Pancreas (tissue), 10 donors: ENCODE measurements around the gene KLHL12. TPM values are rescaled to one million over a fixed set of nuclear protein-coding genes. Genes with fewer than 3 reads are reported as not detected.

Experiments
- ATAC-seq, 4 donors: fragments of 200-7000 bp; cut with Tn5 transposase; one replicate each; pipeline versions ENCODE4 v1.8.0 to v1.9.1; 2020; ENCODE audit warnings: mild to moderate bottlenecking in 4 of 4, moderate library complexity in 4 of 4
- DNase-seq, 6 donors: peaks; one replicate each; pipeline ENCODE4 v3.0.0-alpha.2; 2020
- FAIRE-seq: peaks from 2 replicates; lab custom pipeline; 2012; peaks lifted over from hg19 to GRCh38; lab: Jason Lieb, UNC
- H3K27ac ChIP-seq, 4 donors: fragments of 200-600 bp; sonication (generic); 1 replicate in 3 of 4; 2 replicates in 1 of 4; pipeline versions ENCODE4 v1.5.0 to v1.8.0; 2020
- H3K27me3 ChIP-seq, 4 donors: fragments of 200-600 bp; one replicate each; pipeline ENCODE4 v1.8.0; 2021
- H3K36me3 ChIP-seq, 3 donors: fragments of 200-600 bp; sonication (generic) in 1 of 3; one replicate each; pipeline versions ENCODE4 v1.5.0 to v1.8.0; 2020 to 2021
- H3K4me1 ChIP-seq, 3 donors: fragments of 200-600 bp; one replicate each; pipeline ENCODE4 v1.8.0; 2021
- H3K4me3 ChIP-seq, 4 donors: fragments of 200-600 bp; sonication (generic) in 2 of 4; one replicate each; pipeline versions ENCODE4 v1.5.0 to v1.8.0; 2020 to 2021
- H3K9me3 ChIP-seq, 4 donors: fragments of 200-600 bp; one replicate each; pipeline ENCODE4 v1.8.0; 2021
- WGBS, 2 donors: extraction: QIAGEN DNeasy Blood & Tissue Kit; methylation state at CpG; one replicate each; pipeline ENCODE4 v1.1.7; 2013; 5-methylcytosine and 5-hydroxymethylcytosine counted together
- intact Hi-C, 3 donors: fragments of 100-400 bp; cut with DNase I; formaldehyde crosslinking; loops; one replicate each; pipeline versions ENCODE4 v1.11.1 to v1.14.2; 2022
- polyA plus RNA-seq, 2 donors: library from polyadenylated mRNA; stranded (reverse); fragments of 200-250 nt; gene quantifications; one replicate each; pipeline ENCODE4 v1.2.3, GENCODE V29; 2013
- total RNA-seq, 6 donors: library from RNA; stranded (reverse); fragmentation: NEBNext Ultra II Directional in 4 of 6; extraction: Animal tissue kit (Norgen Biotek cat#: 25700) in 4 of 6; gene quantifications; one replicate each; pipeline versions ENCODE4 v1.2.1 to v1.2.4, GENCODE V29; 2021 to 2023
- TF ChIP-seq, protein P1 (sequence below), 4 donors: fragments of 200-600 bp; sonication (generic) in 3 of 4; IDR thresholded peaks; one replicate each; pipeline versions ENCODE4 v1.5.0 to v1.8.0; 2021; ENCODE audit warnings: antibody characterized with exemption in 4 of 4
- donor health status: healthy with polysubstance abuse.
- donor health status: DM: no; HTN: no; CAD: no; lungs with moderate emphysema.
- donor health status: DM: no; HTN: no; CAD: no.
- donor health status: control.
- donor health status: control.
- donor health status: Bipolar disorder and iron deficiency.
- donor health status: DM: yes; HTN: yes; CAD: no.
- donor health status: DM: no; HTN: no; CAD: no.
- donor health status: DM: no; HTN: no; CAD: no.
- donor health status: DM: yes; HTN: yes; CAD: no.

Gene KLHL12
- 10 to 100 TPM; 10.2 to 17.8 (median 11.7) TPM for total RNA-seq
- 10 to 100 TPM in 1 of 2 donors, 1 to 10 TPM in 1; 8.2 to 13.4 TPM for polyA plus RNA-seq

GRCh38 chr1:202926581-202927491, at the start of gene KLHL12:
Gene KLHL12 (minus strand): TSS chr1:202927234. CDS start chr1:202925162, 2,072 bp downstream.
- ATAC-seq: peak; percentile 96 to 99 (median 98)
- peak within 1 kb of the TSS; percentile 92 to 97 (median 94) for H3K27ac ChIP-seq
- DNase-seq: peak; percentile 95 to 99 (median 97)
- WGBS, 2 donors: 0 to 1% methylated on average over 47 to 57 of the region's 57 CpGs
- H3K9me3 ChIP-seq: no peaks in the 10 kb centered on the region
- TF ChIP-seq, protein P1, sequence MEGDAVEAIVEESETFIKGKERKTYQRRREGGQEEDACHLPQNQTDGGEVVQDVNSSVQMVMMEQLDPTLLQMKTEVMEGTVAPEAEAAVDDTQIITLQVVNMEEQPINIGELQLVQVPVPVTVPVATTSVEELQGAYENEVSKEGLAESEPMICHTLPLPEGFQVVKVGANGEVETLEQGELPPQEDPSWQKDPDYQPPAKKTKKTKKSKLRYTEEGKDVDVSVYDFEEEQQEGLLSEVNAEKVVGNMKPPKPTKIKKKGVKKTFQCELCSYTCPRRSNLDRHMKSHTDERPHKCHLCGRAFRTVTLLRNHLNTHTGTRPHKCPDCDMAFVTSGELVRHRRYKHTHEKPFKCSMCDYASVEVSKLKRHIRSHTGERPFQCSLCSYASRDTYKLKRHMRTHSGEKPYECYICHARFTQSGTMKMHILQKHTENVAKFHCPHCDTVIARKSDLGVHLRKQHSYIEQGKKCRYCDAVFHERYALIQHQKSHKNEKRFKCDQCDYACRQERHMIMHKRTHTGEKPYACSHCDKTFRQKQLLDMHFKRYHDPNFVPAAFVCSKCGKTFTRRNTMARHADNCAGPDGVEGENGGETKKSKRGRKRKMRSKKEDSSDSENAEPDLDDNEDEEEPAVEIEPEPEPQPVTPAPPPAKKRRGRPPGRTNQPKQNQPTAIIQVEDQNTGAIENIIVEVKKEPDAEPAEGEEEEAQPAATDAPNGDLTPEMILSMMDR (IDR thresholded peaks at IDR 0.05): peak; percentile 13 to 34 (median 24)
- peak within 1 kb of the TSS; percentile 53 to 91 (median 62) for H3K4me3 ChIP-seq
- no peak for FAIRE-seq
- intact Hi-C loops: no loop called here
- H3K36me3 ChIP-seq: peaks cover 0 to 5% (median 0%) of the 10 kb centered on the region in 3 donors
- H3K27me3 ChIP-seq: no peaks in the 10 kb centered on the region
- H3K4me1 ChIP-seq: peaks cover 0 to 10% (median 8%) of the 10 kb centered on the region in 3 donors

GRCh38 chr1:202976633-202977032, 49.6 kb upstream of the KLHL12 start:
- ATAC-seq: no peak
- no peak overlapping the region for H3K4me3 ChIP-seq
- no peak overlapping the region for H3K27ac ChIP-seq
- 6 to 9% methylated on average over 3 of the region's 3 CpGs for WGBS, 2 donors
- no peak for DNase-seq
- H3K36me3 ChIP-seq: no peaks in the 10 kb centered on the region
- no peaks in the 10 kb centered on the region for H3K9me3 ChIP-seq
- intact Hi-C loops: no loop called here
- H3K4me1 ChIP-seq: no peaks in the 10 kb centered on the region
- H3K27me3 ChIP-seq: no peaks in the 10 kb centered on the region
- TF ChIP-seq, protein P1 (IDR thresholded peaks at IDR 0.05): no peak
- FAIRE-seq: no peak

DNA sequence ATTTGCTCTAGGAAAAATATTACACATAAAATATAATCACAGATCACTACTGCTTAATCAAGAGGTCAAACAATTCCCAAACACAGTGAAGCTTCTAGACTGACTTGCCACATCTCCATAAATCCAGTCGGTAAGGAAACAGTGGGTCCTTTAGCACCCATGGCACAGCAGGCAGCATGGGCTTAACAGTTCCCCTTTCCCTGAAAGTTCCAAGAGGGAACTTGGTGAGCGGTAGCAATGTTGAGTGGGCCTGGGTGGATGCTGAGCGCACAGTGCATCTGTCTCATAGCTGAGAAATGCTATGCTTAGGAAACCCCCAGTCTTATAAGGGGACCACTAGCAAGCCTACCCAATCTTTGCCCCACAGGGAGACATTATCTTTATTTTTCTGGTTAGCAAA, 47.8 kb upstream of the KLHL12 start:
- WGBS, 2 donors: 77 to 81% methylated on average over 3 of the region's 3 CpGs
- Histone ChIP-seq H3K27ac (no peak overlapping the region), H3K36me3 (no peaks in the 10 kb centered on the region), H3K4me3 (no peak overlapping the region), H3K9me3 (no peaks in the 10 kb centered on the region), H3K27me3 (no peaks in the 10 kb centered on the region), H3K4me1 (no peaks in the 10 kb centered on the region)
- no peak for DNase-seq
- intact Hi-C loops: no loop called here
- no peak for FAIRE-seq
- no peak for ATAC-seq
- TF ChIP-seq, protein P1 (IDR thresholded peaks at IDR 0.05): no peak

DNA sequence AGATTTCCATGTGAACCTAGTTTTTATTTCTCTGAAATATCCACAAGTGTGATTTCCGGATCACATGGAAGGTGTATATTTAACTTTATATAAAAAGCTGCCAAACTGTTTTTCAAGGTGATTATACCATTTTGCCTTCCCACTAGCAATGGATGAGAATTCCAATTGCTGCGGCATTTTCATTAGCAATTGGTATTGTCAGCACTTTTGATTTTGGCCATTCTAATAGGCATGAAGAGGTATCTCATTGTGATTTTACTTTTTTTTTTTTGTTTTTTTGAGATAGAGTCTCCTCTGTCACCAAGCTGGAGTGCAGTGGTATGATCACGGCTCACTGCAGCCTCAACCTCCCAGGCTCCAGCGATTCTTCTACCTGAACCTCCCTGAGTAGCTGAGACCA, 45.0 kb upstream of the KLHL12 start:
- DNase-seq (no peak), ATAC-seq (no peak), FAIRE-seq (no peak)
- TF ChIP-seq, protein P1 (IDR thresholded peaks at IDR 0.05): no peak
- peaks cover 0 to 10% (median 5%) of the 10 kb centered on the region in 3 donors for H3K4me1 ChIP-seq
- no peaks in the 10 kb centered on the region for H3K36me3 ChIP-seq
- 62 to 72% methylated on average over 4 of the region's 4 CpGs for WGBS, 2 donors
- no peaks in the 10 kb centered on the region for H3K27me3 ChIP-seq
- intact Hi-C loops: no loop called here
- H3K4me3 ChIP-seq: no peak overlapping the region
- no peak overlapping the region for H3K27ac ChIP-seq
- H3K9me3 ChIP-seq: no peaks in the 10 kb centered on the region
